Activated naive CD4-positive, alpha-beta T cell treated with anti-CD3 and anti-CD28 coated beads, Interleukin-2, amount 50 U/mL, for 72 hours (primary cell): ENCODE data around the gene C1orf159. TPM values are rescaled to one million over a fixed set of nuclear protein-coding genes. Genes with fewer than 3 reads are reported as not detected.

ENCODE experiments used
- ATAC-seq, 2 donors: fragments of 150-1000 bp; cut with Tn5 transposase; 2 replicates each; pipeline ENCODE4 v1.10.0; 2021; ENCODE audit warnings: mild to moderate bottlenecking in 2 of 2, moderate library complexity in 2 of 2
- DNase-seq, 2 donors: peaks; one replicate each; pipeline ENCODE4 v3.0.0; 2021 to 2022; ENCODE audit warnings: low spot score in 2 of 2
- H3K27ac Mint-ChIP-seq, 2 donors: one replicate each; pipeline ENCODE4 v1.8.0; 2022; ENCODE audit warnings: mild to moderate bottlenecking in 2 of 2, mixed read lengths in 2 of 2
- H3K36me3 Mint-ChIP-seq, 2 donors: one replicate each; pipeline ENCODE4 v1.8.0; 2022; ENCODE audit warnings: mixed read lengths in 2 of 2
- H3K9me3 Mint-ChIP-seq, 2 donors: one replicate each; pipeline ENCODE4 v1.8.0; 2022; ENCODE audit warnings: mixed read lengths in 2 of 2
- total RNA-seq, 2 donors: library from RNA; stranded (reverse); gene quantifications; one replicate each; pipeline ENCODE4 v1.2.3, GENCODE V29; 2022

C1orf159 gene
- total RNA-seq, 2 donors from 2014 or later: 20.7 to 21.2 TPM

DNA sequence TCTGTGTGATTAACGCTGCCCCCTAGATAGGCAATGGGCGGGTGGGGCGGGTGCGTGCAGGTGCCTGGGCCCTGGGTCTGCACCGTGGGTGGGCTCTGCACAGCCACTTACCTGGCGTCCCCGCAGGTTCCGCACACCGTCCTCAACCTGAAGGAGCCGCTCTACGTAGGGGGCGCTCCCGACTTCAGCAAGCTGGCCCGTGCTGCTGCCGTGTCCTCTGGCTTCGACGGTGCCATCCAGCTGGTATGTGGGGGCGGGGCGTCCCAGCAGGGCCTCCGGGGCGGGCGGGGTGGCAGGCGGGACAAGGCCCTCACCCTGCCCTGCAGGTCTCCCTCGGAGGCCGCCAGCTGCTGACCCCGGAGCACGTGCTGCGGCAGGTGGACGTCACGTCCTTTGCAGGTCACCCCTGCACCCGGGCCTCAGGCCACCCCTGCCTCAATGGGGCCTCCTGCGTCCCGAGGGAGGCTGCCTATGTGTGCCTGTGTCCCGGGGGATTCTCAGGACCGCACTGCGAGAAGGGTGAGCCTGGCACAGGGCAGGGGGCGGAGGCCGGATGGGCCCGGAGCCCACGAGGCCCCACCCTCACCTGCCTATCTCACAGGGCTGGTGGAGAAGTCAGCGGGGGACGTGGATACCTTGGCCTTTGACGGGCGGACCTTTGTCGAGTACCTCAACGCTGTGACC, 64.6 kb downstream of the C1orf159 start:
- no peak for DNase-seq
- ATAC-seq: no peak
- H3K36me3 Mint-ChIP-seq: no peaks in the 10 kb centered on the region
- H3K9me3 Mint-ChIP-seq: no peaks in the 10 kb centered on the region
- no peak overlapping the region for H3K27ac Mint-ChIP-seq

DNA sequence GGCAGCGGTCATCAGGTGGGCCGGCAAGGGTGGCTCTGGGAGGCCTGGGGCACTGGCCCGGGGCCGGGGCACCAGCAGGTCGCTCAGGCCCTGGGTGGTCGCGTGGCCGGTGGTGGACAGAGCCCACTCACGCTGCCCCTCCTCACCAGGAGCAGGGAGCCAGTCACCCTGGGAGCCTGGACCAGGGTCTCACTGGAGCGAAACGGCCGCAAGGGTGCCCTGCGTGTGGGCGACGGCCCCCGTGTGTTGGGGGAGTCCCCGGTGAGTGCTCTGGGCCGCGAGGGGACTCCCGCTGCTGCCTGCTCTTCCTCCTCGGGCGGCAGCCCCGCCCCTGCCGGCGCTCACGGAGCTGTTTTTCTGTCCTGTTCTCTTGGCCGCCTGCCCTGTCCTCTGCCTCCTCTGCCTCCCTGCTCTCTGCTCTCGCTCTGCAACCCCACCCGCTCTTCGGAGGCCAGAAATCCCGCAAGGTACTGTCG, 65.3 kb downstream of the C1orf159 start:
- H3K36me3 Mint-ChIP-seq: no peaks in the 10 kb centered on the region
- no peak for ATAC-seq
- no peaks in the 10 kb centered on the region for H3K9me3 Mint-ChIP-seq
- no peak overlapping the region for H3K27ac Mint-ChIP-seq
- DNase-seq: no peak

DNA sequence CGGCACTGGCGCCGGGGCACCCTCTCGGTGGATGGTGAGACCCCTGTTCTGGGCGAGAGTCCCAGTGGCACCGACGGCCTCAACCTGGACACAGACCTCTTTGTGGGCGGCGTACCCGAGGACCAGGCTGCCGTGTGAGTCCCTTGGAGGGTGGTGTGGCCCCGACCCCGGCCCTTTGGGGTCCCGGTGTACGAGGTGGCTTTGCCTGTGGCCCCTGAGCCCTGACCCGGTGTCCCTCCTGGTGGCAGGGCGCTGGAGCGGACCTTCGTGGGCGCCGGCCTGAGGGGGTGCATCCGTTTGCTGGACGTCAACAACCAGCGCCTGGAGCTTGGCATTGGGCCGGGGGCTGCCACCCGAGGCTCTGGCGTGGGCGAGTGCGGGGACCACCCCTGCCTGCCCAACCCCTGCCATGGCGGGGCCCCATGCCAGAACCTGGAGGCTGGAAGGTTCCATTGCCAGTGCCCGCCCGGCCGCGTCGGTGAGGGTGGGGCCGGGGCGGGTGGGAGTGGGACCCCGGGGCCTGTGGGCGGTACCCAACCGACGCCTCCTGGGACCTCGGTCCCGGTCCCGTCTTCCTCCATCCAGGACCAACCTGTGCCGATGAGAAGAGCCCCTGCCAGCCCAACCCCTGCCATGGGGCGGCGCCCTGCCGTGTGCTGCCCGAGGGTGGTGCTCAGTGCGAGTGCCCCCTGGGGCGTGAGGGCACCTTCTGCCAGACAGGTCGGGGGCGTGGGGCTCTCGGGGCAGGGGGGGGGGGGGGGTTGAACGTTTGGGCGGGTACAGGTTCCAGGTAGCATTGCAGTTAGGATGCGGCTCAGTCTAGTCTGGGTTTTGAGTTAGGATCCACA, 66.3 kb downstream of the C1orf159 start:
- ATAC-seq (no peak), DNase-seq (no peak)
- Mint-ChIP-seq H3K9me3 (no peaks in the 10 kb centered on the region), H3K27ac (no peak overlapping the region), H3K36me3 (no peaks in the 10 kb centered on the region)

DNA sequence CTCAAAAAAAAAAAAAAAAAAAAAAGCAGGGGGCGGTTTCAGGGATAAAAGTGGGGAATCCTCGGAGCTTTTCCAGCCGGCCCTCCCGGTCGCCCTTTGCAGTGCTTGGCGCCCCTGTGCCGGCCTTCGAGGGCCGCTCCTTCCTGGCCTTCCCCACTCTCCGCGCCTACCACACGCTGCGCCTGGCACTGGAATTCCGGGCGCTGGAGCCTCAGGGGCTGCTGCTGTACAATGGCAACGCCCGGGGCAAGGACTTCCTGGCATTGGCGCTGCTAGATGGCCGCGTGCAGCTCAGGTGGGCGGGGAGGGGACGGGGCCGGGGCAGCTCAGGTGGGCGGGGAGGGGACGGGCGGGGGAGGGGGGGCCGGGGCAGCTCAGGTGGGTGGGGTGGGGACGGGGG, 67.1 kb downstream of the C1orf159 start:
- Mint-ChIP-seq H3K27ac (no peak overlapping the region), H3K9me3 (no peaks in the 10 kb centered on the region), H3K36me3 (no peaks in the 10 kb centered on the region)
- no peak for DNase-seq
- ATAC-seq: no peak

DNA sequence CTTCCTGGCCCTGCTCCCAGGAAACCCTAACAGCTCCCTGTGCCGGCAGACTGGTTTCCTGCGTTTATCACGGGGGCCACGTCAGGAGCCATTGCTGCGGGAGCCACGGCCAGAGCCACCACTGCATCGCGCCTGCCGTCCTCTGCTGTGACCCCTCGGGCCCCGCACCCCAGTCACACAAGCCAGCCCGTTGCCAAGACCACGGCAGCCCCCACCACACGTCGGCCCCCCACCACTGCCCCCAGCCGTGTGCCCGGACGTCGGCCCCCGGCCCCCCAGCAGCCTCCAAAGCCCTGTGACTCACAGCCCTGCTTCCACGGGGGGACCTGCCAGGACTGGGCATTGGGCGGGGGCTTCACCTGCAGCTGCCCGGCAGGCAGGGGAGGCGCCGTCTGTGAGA, 67.9 kb downstream of the C1orf159 start:
- DNase-seq (no peak), ATAC-seq (no peak)
- Mint-ChIP-seq H3K27ac (no peak overlapping the region), H3K9me3 (no peaks in the 10 kb centered on the region), H3K36me3 (no peaks in the 10 kb centered on the region)

DNA sequence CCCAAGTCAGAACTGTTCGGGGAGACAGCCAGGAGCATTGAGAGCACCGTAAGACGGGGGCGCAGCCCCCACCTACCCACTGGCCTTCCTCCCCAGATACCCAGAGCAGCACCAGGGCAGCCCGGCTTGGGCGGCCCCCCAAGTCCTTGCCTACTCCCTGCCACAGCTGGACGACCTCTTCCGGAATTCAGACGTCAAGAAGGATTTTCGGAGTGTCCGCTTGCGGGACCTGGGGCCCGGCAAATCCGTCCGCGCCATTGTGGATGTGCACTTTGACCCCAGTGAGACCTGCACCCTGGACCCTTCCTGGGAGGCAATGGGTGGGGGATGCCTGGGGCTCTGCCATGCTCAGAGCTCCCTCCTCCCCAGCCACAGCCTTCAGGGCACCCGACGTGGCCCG, 68.5 kb downstream of the C1orf159 start:
- no peaks in the 10 kb centered on the region for H3K36me3 Mint-ChIP-seq
- no peak overlapping the region for H3K27ac Mint-ChIP-seq
- no peak for ATAC-seq
- H3K9me3 Mint-ChIP-seq: no peaks in the 10 kb centered on the region
- no peak for DNase-seq

DNA sequence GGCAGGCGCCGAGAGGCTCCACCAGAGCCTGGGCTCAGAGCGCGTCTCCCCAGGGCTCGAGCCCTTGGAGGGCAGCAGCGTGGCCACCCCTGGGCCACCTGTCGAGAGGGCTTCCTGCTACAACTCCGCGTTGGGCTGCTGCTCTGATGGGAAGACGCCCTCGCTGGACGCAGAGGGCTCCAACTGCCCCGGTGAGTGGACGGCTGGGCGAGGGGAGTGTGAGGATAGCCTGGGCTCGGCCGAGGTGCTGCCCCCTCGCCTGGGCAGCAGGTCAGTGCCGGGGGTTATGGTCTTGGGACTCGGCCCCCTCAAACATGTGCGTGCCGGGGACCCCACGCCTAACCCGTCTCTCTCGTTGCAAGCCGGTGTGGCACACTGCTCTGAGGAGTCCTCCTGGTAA, 69.1 kb downstream of the C1orf159 start:
- no peak overlapping the region for H3K27ac Mint-ChIP-seq
- DNase-seq (no peak), ATAC-seq (no peak)
- no peaks in the 10 kb centered on the region for H3K9me3 Mint-ChIP-seq
- H3K36me3 Mint-ChIP-seq: no peaks in the 10 kb centered on the region

DNA sequence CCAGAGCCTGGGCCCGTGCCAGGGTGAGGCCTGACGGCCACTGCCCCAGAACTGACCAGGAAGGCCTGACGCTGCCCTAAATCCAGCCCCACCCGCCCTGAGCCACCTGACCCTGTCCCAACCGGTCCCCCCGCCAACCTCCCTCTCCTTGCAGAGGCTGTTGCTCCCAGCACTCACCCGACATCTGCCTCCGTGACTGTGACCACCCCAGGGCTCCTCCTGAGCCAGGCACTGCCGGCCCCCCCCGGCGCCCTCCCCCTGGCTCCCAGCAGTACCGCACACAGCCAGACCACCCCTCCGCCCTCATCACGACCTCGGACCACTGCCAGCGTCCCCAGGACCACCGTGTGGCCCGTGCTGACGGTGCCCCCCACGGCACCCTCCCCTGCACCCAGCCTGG, 69.6 kb downstream of the C1orf159 start:
- H3K27ac Mint-ChIP-seq: no peak overlapping the region
- no peak for ATAC-seq
- H3K9me3 Mint-ChIP-seq: no peaks in the 10 kb centered on the region
- no peak for DNase-seq
- no peaks in the 10 kb centered on the region for H3K36me3 Mint-ChIP-seq

DNA sequence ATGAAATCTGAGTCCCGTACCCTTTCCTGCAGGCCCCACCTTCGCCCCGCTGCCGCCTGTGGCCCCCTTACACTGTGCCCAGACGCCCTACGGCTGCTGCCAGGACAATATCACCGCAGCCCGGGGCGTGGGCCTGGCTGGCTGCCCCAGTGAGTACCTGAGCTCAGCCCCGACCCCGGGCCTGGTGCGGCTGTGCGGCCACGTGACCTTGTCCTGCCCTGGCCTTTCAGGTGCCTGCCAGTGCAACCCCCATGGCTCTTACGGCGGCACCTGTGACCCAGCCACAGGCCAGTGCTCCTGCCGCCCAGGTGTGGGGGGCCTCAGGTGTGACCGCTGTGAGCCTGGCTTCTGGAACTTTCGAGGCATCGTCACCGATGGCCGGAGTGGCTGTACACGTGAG, 70.8 kb downstream of the C1orf159 start:
- ATAC-seq (no peak), DNase-seq (no peak)
- no peak overlapping the region for H3K27ac Mint-ChIP-seq
- no peaks in the 10 kb centered on the region for H3K36me3 Mint-ChIP-seq
- no peaks in the 10 kb centered on the region for H3K9me3 Mint-ChIP-seq

DNA sequence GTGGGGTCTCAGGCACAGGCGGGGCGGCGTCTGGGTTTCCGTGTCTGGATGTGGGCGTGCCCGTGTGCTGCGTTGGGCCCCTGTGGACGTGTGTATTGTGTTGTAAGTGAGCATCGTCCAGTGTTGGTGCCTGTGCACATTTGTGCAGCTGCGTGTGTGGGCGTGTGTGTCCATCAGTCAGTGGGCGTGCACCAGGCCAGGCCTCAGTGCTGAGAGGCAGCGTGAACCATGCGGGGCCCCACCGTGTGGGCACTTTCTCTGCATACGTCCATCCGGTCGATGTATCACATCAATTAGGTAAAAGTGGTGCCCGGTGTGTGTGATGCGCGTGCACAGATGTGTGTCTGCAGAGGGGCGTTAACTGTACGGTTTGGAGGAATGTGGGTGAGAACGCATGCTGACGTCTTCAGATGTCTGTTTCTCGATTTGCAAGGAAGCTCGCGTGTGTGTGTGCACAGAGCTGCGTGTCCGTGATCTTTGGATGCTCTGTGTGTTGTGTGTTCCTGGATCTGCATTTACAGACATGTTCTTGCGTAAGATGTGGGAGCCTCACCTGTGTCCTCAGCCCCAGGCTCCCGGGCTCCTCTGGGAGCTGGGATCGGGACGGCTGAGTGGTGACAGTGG, 71.3 kb downstream of the C1orf159 start:
- Mint-ChIP-seq H3K27ac (no peak overlapping the region), H3K36me3 (no peaks in the 10 kb centered on the region), H3K9me3 (no peaks in the 10 kb centered on the region)
- DNase-seq (no peak), ATAC-seq (no peak)

DNA sequence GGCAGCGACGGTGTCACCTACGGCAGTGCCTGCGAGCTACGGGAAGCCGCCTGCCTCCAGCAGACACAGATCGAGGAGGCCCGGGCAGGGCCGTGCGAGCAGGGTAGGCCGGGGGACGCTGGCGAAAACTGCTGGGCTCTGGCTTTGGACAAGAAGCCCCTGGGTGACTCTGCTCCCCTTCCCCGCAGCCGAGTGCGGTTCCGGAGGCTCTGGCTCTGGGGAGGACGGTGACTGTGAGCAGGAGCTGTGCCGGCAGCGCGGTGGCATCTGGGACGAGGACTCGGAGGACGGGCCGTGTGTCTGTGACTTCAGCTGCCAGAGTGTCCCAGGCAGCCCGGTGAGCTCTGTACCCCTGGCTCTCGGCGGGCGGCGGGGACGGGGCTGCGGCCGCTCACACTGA, 72.0 kb downstream of the C1orf159 start:
- Mint-ChIP-seq H3K36me3 (no peaks in the 10 kb centered on the region), H3K9me3 (no peaks in the 10 kb centered on the region), H3K27ac (no peak overlapping the region)
- DNase-seq (no peak), ATAC-seq (no peak)

DNA sequence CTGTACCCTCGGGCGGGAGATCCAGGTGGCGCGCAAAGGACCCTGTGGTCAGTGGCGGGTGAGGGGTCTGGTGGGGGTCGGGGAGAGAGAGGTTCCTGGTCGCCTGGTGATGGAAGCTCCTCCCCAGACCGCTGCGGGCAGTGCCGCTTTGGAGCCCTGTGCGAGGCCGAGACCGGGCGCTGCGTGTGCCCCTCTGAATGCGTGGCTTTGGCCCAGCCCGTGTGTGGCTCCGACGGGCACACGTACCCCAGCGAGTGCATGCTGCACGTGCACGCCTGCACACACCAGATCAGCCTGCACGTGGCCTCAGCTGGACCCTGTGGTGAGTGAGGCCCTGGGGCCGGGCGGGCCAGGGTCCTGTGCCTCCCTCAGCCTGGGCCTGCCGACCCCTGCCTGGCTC, 72.5 kb downstream of the C1orf159 start:
- DNase-seq: no peak
- Mint-ChIP-seq H3K36me3 (no peaks in the 10 kb centered on the region), H3K27ac (no peak overlapping the region), H3K9me3 (no peaks in the 10 kb centered on the region)
- no peak for ATAC-seq

DNA sequence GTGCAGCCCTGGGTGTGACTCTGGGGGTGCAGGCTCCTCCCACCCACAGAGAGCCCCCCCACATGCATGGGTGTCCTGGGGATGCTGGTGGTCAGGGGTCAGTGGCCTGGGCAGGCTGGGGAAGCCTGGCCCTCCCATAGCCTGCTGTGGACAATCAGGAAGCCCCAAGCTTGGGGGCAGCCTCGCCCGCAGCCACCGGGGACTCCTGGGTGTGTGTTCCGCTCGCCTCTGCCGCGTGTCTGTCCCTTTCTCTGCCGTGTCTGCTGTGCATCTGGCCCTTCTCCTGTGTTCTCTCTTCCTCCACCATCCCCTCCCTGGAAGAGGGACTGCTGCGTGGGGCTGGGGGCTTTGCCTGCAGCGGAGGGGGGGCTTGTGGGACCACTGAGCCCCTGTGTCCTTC, 73.1 kb downstream of the C1orf159 start:
- H3K27ac Mint-ChIP-seq: no peak overlapping the region
- H3K36me3 Mint-ChIP-seq: no peaks in the 10 kb centered on the region
- no peak for ATAC-seq
- DNase-seq: no peak
- H3K9me3 Mint-ChIP-seq: no peaks in the 10 kb centered on the region

DNA sequence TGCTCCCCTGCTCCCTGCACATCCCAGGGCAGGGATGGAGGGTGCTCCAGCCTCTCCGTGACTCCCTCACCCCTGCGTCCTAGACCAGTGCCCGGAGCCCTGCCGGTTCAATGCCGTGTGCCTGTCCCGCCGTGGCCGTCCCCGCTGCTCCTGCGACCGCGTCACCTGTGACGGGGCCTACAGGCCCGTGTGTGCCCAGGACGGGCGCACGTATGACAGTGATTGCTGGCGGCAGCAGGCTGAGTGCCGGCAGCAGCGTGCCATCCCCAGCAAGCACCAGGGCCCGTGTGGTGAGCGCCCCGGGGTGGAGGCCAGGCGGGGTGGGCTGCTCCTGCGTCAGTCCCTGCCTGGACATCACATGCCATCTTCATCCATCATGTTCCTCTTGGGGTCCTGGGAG, 74.0 kb downstream of the C1orf159 start:
- H3K36me3 Mint-ChIP-seq: no peaks in the 10 kb centered on the region
- DNase-seq (no peak), ATAC-seq (no peak)
- no peak overlapping the region for H3K27ac Mint-ChIP-seq
- H3K9me3 Mint-ChIP-seq: no peaks in the 10 kb centered on the region

DNA sequence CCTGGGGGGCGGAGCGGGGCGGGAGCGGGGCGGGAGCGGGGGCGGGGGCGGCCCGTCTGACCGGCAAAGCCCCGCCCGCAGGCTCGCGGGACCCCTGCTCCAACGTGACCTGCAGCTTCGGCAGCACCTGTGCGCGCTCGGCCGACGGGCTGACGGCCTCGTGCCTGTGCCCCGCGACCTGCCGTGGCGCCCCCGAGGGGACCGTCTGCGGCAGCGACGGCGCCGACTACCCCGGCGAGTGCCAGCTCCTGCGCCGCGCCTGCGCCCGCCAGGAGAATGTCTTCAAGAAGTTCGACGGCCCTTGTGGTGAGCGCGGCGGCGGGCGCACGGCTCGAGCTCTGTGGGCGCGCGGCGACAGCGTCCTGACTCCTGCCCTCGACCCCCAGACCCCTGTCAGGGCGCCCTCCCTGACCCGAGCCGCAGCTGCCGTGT, 74.8 kb downstream of the C1orf159 start:
- DNase-seq (no peak), ATAC-seq (peak in 1 of 2 donors; percentile 37)
- Mint-ChIP-seq H3K27ac (no peak overlapping the region), H3K9me3 (no peaks in the 10 kb centered on the region), H3K36me3 (no peaks in the 10 kb centered on the region)

DNA sequence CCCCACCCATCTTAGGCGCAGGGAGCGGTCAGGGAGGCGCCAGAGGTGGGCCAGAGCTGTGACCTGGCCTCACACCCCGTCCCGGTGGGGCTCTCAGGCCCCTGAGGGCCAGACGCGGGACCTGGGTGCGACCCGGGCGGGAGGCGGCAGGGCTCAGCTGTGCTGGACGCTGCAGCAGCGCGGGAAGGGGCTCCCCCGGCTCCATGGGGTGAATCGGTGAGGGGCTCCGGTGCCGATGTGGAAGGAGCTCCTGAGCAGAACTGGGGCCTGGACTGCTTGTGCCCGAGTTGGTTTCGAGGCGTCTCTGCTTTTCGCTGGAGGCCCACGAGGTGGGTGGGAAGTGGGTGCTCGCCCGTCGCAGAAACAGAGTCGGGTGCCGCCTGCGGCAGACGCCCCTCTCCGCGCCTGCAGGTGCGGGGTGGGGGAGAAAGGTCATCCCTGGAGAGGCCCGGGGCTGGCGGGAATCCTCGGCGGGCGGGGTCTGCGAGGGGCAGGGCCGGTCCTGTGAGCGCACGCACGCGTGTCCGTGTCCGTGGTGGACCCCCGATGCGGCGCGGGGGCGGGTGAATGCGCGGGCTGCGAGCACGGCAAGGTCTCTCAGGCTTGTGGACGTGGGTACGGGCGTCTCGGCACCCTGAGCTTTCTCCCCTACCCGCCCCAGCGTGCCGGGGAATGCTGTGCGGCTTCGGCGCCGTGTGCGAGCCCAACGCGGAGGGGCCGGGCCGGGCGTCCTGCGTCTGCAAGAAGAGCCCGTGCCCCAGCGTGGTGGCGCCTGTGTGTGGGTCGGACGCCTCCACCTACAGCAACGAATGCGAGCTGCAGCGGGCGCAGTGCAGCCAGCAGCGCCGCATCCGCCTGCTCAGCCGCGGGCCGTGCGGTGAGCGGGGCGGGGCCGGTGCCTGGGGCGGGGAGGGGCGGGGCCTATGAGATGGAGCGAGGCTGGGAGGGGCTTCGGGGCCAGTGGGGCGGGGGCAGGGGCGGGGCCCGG, 75.6 kb downstream of the C1orf159 start:
- Mint-ChIP-seq H3K36me3 (no peaks in the 10 kb centered on the region), H3K27ac (peak overlapping the region in 1 of 2 donors; percentile 66), H3K9me3 (no peaks in the 10 kb centered on the region)
- peak in 1 of 2 donors; percentile 81 for DNase-seq
- peak; percentile 74 to 91 for ATAC-seq
